HG02759 (cell line): ENCODE data around the gene TSEN54.

Source experiments
- ATAC-seq: cut with Tn5 transposase; IDR thresholded peaks from one replicate; pipeline ENCODE4 v1.9.1; 2021; ENCODE audit warnings: mild to moderate bottlenecking, moderate library complexity; ENCODE audit not compliant: unreplicated experiment

TSEN54 gene

DNA sequence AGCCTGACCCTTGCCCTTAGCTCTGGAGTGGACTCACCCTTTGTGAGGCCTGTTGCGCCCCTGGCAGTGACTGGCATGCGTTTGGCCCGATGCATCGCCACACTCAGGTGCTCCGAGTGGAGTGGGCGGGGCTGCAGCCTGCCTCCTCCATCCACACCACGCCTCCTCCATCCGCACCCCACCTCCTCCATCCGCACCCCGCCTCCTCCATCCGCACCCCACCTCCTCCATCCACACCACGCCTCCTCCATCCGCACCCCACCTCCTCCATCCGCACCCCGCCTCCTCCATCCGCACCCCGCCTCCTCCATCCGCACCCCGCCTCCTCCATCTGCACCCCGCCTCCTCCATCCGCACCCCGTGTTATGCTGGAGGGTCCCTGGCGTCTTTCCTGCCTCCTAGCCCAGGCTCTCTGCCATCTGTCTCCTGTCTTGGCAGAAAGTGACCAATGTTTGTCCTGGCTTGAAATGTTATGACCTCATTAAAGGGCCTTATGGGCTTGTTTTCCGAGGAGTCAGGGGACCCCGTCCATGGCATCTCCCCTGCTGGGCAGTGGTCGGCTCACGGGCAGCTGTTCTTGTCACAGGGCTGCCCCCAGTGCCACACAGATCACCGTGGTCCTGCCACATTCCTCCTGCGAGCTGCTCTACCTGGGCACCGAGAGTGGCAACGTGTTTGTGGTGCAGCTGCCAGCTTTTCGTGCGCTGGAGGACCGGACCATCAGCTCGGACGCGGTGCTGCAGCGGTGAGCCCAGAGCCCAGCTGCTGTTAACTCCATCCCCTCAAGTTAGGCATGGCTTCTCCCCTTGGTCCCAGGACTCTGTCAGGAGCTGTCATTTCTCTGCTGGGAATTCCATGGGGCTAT is 42.6 kb downstream of the TSEN54 start:
- no peak for ATAC-seq

DNA sequence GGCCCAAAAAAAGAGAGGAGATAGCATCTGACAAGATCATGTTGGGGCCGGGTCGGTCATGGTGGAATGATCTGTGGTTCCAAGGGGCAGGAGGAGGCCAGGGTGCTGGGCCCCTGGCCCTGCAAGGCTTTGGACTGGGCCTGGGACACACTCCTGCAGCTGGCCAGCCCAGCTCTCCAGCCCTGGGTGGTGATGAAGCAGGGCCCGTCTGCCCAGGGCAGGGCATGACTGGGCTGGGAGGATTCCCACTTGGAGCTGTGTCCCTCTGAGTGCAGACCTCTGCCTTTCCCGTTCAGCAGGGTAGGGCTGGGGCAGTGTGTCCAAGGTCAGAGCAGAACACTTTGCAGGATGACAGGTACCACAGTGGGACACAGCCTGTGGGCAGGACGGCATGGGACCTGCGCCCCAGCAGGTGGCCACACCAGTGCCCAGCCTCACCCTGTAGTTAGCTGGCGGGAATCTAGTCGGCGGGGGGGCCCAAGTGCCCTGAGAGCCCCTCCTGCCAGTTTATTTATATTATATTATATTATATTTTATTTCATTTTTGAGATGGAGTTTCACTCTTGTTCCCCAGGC is 43.7 kb downstream of the TSEN54 start:
- ATAC-seq, result no peak

DNA sequence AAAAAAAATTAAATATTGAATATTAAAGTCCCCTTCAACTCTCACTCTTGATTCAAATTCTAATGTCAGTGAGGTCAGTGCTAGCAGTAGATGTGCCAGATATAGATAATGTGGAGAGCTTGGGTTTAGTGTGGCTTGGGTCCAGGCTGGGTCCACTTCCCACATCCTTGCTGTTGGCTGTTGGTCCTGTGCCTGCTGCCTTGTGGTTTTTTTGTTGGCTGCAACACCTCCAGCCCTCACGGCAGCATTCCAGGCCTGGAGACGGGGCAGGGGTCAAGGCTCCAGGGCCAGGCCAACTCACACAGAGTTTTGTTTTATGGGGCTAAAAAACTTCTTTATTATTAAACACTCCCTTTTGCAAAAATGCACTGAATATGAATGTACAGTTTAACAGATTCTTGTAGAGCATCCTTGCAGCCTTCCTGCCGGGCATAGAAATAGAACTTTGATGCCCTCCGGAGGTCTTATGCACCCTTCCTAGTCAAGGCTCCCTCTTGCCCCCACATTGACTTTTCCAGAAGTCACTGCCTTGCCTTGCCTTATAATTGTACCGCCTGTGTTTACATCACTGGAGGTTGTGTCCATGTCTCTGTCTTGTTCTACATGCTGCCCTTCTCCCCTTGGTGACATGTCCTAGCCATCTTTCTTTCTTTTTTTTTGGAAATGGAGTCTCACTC is 45.7 kb downstream of the TSEN54 start:
- no peak for ATAC-seq

GRCh38 chr17:75563063-75563758 is 46.9 kb downstream of the TSEN54 start:
- ATAC-seq, result no peak

DNA sequence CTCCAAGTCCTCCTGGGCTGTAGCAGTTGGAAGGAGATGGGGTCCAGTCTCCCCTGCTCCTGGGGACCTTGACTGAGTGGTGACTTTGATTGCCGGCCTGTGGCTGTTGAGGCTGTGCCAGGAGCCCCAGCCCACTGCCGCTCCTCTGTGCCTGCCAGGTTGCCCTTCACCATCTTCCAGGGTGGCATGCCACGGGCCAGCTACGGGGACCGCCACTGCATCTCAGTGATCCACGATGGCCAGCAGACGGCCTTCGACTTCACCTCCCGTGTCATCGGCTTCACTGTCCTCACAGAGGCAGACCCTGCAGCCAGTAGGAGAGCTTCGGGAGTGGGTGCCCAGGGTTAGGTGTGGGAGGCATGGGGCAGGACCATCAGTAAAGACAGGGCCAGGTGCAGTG is 47.9 kb downstream of the TSEN54 start:
- ATAC-seq, result no peak

- ATAC-seq, result no peak
Observed at GRCh38 chr17:75565066-75565465, 48.7 kb downstream of the TSEN54 start.

GRCh38 chr17:75565618-75566017 is 49.3 kb downstream of the TSEN54 start:
- ATAC-seq, result no peak

- no peak for ATAC-seq
Observed at GRCh38 chr17:75566416-75566815, 50.1 kb downstream of the TSEN54 start.

- ATAC-seq, result no peak
Observed at GRCh38 chr17:75566834-75567233, 50.5 kb downstream of the TSEN54 start.

GRCh38 chr17:75568412-75569255 is 52.3 kb downstream of the TSEN54 start:
- no peak for ATAC-seq

- ATAC-seq, result no peak
Observed at GRCh38 chr17:75570034-75570676, 53.8 kb downstream of the TSEN54 start.

- no peak for ATAC-seq
Observed at GRCh38 chr17:75570772-75571171, 54.4 kb downstream of the TSEN54 start.

GRCh38 chr17:75571197-75571884 is 55.0 kb downstream of the TSEN54 start:
- ATAC-seq, result no peak

DNA sequence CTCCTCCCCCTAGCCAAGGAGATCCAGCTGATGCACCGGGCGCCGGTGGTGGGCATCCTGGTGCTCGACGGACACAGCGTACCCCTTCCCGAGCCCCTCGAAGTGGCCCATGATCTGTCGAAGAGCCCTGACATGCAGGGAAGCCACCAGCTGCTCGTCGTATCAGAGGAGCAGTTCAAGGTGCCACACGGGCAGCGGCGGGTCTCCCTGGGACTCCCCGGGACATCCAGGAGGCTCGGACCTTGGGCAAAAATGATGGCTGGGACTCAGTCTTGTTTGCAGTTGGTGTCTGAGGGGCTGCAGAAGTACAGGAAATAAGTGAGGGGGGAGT is 55.5 kb downstream of the TSEN54 start:
- ATAC-seq, result no peak

- no peak for ATAC-seq
Observed at GRCh38 chr17:75572713-75573539, 56.6 kb downstream of the TSEN54 start.

DNA sequence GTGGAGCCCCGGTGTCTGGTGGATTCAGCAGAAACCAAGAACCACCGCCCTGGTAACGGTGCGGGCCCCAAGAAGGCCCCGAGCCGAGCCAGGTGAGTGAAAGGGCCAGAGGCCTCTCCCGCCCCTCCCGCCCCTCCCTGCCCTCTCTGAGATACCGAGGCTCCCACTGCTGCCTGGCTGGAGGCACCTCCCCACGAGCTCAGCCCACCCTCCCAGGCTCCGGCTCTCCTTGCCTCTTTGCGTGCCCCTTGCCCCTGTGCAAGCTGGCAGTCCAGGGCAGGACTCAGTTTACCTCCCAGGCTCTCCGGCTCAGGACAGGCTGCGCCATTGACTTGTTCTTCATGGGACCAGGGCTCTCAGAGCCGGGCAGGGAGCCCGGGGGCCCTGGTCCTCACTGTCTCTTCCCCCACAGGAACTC is 57.2 kb downstream of the TSEN54 start:
- ATAC-seq, result no peak

DNA sequence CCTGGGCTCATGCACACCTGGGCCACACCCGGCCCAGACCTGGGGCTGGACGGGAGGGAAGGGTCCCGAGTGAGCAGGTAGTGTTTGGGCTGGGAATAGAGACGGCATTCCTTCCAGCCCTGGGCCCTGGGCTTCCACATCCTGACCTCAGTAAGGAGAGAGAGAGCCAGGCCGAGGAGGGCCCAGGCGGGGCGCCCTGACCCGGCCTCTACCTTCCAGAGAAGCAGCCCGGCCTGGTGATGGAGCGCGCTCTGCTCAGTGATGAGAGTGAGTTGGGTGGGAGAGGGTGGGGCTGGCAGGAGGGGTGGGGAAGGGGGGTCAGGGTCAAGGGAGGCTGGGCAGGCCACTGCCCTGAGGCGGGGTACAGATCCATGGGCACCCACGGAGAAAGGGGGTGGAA is 57.7 kb downstream of the TSEN54 start:
- no peak for ATAC-seq
